Common myeloid progenitor, CD34-positive (primary cell): ENCODE measurements around the gene NOL9. TPM values are rescaled to one million over a fixed set of nuclear protein-coding genes. Genes with fewer than 3 reads are reported as not detected.
A peak's percentile ranks its signal among the peaks of the same experiment; 100 is the strongest.

Source experiments
- CTCF ChIA-PET: fragments of 350-600 bp; sonication (Branson Sonifier 250); formaldehyde crosslinking; loops from one replicate; lab custom pipeline; 2021; ENCODE audit warnings: antibody characterized with exemption; lab: Charles Lee
- POLR2A ChIA-PET: fragments of 350-600 bp; sonication (Branson Sonifier 250); formaldehyde crosslinking; loops from one replicate; lab custom pipeline; 2021; ENCODE audit warnings: antibody characterized with exemption; lab: Charles Lee
- DNase-seq, 3 donors: peaks; one replicate each; pipeline versions ENCODE4 v3.0.0 to v3.0.0-alpha.2; 2013
- H3K27ac ChIP-seq, 2 experiments: 1 replicate in 1 of 2; 2 replicates in 1 of 2; pipeline ENCODE4 v1.7.0; 2013; ENCODE audit warnings: inconsistent platforms in 2 of 2, low read length in 2 of 2, mild to moderate bottlenecking in 2 of 2, low read depth in 1 of 2, moderate library complexity in 1 of 2; ENCODE audit not compliant: severe bottlenecking in 2 of 2, insufficient read depth in 1 of 2, poor library complexity in 1 of 2
- H3K27me3 ChIP-seq, 5 experiments: replicated peaks in 2 of 5; 1 replicate in 3 of 5; 2 replicates in 2 of 5; pipeline versions ENCODE4 v1.6.1 to v1.7.0; 2013; ENCODE audit warnings: low read length in 4 of 5, mild to moderate bottlenecking in 2 of 5, moderate library complexity in 2 of 5, inconsistent platforms in 1 of 5; ENCODE audit not compliant: insufficient read depth in 5 of 5, control insufficient read depth in 4 of 5
- H3K36me3 ChIP-seq, 4 experiments: 1 replicate in 2 of 4; 2 replicates in 2 of 4; pipeline versions ENCODE4 v1.6.1 to v1.7.0; 2013; ENCODE audit warnings: low read length in 3 of 4, control low read depth in 1 of 4, mild to moderate bottlenecking in 1 of 4; ENCODE audit not compliant: control insufficient read depth in 4 of 4, insufficient read depth in 4 of 4
- H3K4me1 ChIP-seq, 4 experiments: 1 replicate in 3 of 4; 2 replicates in 1 of 4; pipeline versions ENCODE4 v1.6.1 to v1.7.1; 2013; ENCODE audit warnings: low read length in 3 of 4, mild to moderate bottlenecking in 3 of 4, control low read depth in 1 of 4, inconsistent platforms in 1 of 4, moderate library complexity in 1 of 4; ENCODE audit not compliant: control insufficient read depth in 4 of 4, insufficient read depth in 4 of 4; ENCODE audit errors: control extremely low read depth in 1 of 4
- H3K4me3 ChIP-seq, 7 experiments: 1 replicate in 4 of 7; 2 replicates in 3 of 7; pipeline versions ENCODE4 v1.5.1 to v1.7.0; 2013; ENCODE audit warnings: mild to moderate bottlenecking in 7 of 7, low read length in 6 of 7, moderate library complexity in 6 of 7, inconsistent platforms in 2 of 7, low read depth in 2 of 7, control low read depth in 1 of 7; ENCODE audit not compliant: insufficient read depth in 4 of 7, control insufficient read depth in 1 of 7; ENCODE audit errors: extremely low read depth in 1 of 7
- H3K9me3 ChIP-seq, 5 experiments: 1 replicate in 4 of 5; 2 replicates in 1 of 5; pipeline versions ENCODE4 v1.6.1 to v1.7.1; 2013; ENCODE audit warnings: low read length in 4 of 5, mild to moderate bottlenecking in 2 of 5, inconsistent platforms in 1 of 5, low read depth in 1 of 5, moderate library complexity in 1 of 5; ENCODE audit not compliant: control insufficient read depth in 4 of 5, insufficient read depth in 2 of 5; ENCODE audit errors: control extremely low read depth in 1 of 5
- WGBS: methylation state at CpG from one replicate; pipeline ENCODE4 v1.1.5; 2013; ENCODE audit not compliant: insufficient coverage; 5-methylcytosine and 5-hydroxymethylcytosine counted together
- polyA plus RNA-seq: library from polyadenylated mRNA; unstranded; fragments of 120-200 nt; gene quantifications from one replicate; pipeline ENCODE4 v1.2.1, GENCODE V29; 2013

The NOL9 gene
- polyA plus RNA-seq: 11.9 TPM

- no peaks in the 10 kb centered on the region for H3K9me3 ChIP-seq
- DNase-seq: peak; percentile 93 to 96 (median 95)
- ChIA-PET POLR2A (interaction anchor here (0.5 to 1.0 kb wide), 3 partner anchors 25 to 55 kb away, joined by 3 to 4 read pairs (median 3); partner anchors contain the start of gene ZBTB48), CTCF (interaction anchor here (0.6 to 3.7 kb wide), 16 partner anchors 16 to 174 kb away, joined by 3 to 21 read pairs (median 4); partner anchors contain the start of genes DNAJC11 and ZBTB48)
- H3K27me3 ChIP-seq: no peaks in the 10 kb centered on the region
- H3K27ac ChIP-seq: peak within 1 kb of the TSS; percentile 75 to 92
- peaks cover 3 to 13% (median 11%) of the 10 kb centered on the region in 4 experiments for H3K36me3 ChIP-seq
- WGBS: 3% methylated on average over 79 of the region's 87 CpGs
- peaks cover 5 to 19% (median 15%) of the 10 kb centered on the region in 4 experiments for H3K4me1 ChIP-seq
- peak within 1 kb of the TSS; percentile 76 to 95 (median 93) for H3K4me3 ChIP-seq
Measured at GRCh38 chr1:6554031-6554906, at the start of gene NOL9. Gene NOL9 (minus strand): TSS chr1:6554513. CDS start chr1:6554502, 11 bp downstream.

DNA sequence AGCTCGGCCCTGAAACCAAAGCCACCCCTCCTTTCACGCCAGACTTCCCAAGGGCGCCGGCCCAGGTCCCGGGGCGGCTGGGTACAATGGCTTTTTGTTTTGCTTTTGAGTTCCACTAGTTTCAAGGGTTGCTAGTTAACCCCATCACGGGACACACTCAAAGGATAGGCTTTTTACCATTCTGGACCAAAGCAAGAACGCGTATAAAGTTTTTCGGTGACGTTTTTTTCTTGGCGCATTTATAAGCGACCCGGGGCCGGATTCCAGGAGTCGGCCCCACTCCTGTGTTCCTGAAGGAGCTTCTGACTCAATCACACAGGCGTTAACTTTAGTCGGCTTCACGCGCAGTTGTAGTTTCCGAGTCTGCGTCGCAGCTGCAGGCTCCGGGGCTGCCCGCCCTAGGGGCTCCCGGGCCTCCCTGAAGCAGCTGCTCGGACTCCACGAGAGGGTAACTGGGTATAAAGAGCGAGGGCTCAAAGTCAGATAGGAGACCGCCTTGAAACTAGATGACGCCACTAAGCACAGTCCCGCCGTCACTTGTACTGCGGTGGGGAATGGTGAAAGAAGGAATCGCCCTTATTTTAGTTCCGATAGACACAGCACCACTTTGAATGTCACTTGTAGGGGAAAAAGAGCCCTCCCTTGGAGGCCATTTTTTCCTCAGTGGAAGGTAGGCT lies 49.1 kb upstream of the NOL9 start:
- Histone ChIP-seq H3K4me1 (peaks cover 10 to 54% (median 52%) of the 10 kb centered on the region in 4 experiments), H3K36me3 (peaks cover 0 to 9% (median 4%) of the 10 kb centered on the region in 4 experiments), H3K27ac (peak overlapping the region; percentile 83 to 96), H3K9me3 (no peaks in the 10 kb centered on the region), H3K27me3 (no peaks in the 10 kb centered on the region), H3K4me3 (peak overlapping the region; percentile 54 to 97 (median 78))
- CTCF ChIA-PET: interaction anchor here (0.6 to 6.5 kb wide), 4 partner anchors 9 to 22 kb away, joined by 3 to 48 read pairs (median 4); no protein-coding TSS in a partner anchor
- 0% methylated on average over 30 of the region's 36 CpGs for WGBS
- peak; percentile 65 to 88 (median 82) for DNase-seq
- POLR2A ChIA-PET: interaction anchor here (1.0 to 2.1 kb wide), 3 partner anchors 12 to 41 kb away, joined by 3 to 7 read pairs (median 4); no protein-coding TSS in a partner anchor

DNA sequence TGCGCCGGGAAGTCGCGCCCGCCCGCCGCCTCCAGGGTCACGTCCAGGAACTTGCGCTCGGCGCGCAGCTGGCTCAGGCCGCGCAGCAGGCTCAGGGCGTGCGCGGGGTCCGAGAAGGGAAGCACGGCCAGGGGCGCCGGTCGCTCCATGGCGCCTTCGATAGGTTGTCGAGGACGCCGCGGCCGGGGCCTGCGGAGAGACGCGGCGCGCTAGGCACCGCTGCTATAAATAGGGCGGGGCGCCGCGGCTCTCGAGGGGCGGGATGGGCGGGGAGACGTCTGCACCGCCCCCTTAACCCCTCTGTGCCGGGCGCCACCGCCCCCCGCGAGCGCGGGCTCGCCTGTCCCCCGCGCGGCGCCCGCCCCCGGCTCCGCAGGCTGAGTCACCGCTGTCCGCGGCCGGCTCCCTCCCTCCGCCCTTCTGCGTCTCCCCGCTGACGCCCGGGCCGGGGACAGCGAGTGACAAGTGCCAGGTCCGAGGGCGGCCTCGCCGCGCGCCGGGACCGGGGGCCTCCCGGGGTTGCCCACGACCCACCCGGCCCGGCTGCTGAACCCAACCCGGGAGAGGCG lies 48.4 kb upstream of the NOL9 start, which contains the start of gene KLHL21:
KLHL21 (minus strand) TSS at position 201 of the 569 bp plus-strand sequence; CDS start at position 149, 52 bp downstream.
- H3K4me1 ChIP-seq: peaks cover 10 to 56% (median 54%) of the 10 kb centered on the region in 4 experiments
- WGBS: under 1% methylated on average over 69 of the region's 84 CpGs

DNA sequence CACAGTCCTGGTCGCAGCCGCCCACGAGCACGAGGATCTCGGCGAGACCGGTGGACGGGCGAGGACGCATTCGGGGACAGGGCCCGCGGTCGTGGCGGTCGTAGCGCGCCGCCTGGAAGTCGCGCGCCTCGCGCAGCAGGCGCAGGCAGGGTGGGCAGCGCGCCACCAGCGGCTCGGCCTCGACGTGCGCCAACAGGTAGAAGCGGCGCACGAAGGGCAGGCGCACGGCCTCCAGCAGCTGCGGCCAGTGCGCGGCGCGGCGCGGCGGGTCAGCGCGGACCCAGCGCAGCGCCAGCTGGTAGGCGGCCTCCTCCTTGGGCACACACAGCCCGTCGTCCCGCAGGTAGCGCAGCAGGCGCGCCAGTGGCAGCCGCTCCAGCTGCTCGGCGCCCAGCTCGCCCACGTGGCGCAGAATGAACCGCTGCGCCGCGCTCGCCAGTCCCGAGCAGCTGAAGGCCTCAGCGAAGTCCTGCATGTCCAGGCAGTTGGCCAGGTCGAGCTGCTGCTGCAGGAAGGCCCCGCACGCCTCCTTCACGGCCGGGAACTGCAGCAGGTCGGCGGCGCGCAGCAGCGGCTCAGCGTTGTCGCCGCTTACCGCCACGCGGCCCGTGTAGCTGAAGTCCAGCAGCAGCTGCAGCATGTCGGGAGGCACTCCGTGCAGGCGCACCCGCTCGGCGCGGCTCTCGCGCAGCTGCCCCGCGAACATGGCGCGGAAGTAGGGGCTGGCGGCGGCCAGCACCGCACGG lies 47.8 kb upstream of the NOL9 start:
- WGBS: under 1% methylated on average over 94 of the region's 103 CpGs
- H3K27ac ChIP-seq: peak overlapping the region in 1 of 2 experiments; percentile 87

More for the DNA sequence above, 48.4 kb upstream of the NOL9 start, which contains the start of gene KLHL21:
- ChIA-PET POLR2A (interaction anchor here (1.0 to 2.1 kb wide), 5 partner anchors 12 to 41 kb away, joined by 3 to 11 read pairs (median 5); partner anchors contain the start of gene ZBTB48), CTCF (interaction anchor here (1.1 to 6.5 kb wide), 6 partner anchors 10 to 23 kb away, joined by 3 to 48 read pairs (median 4); no protein-coding TSS in a partner anchor)
- Histone ChIP-seq H3K9me3 (no peaks in the 10 kb centered on the region), H3K27ac (peak within 1 kb of the TSS; percentile 83 to 96), H3K36me3 (peaks cover 0 to 13% (median 8%) of the 10 kb centered on the region in 4 experiments), H3K4me3 (peak within 1 kb of the TSS; percentile 57 to 97 (median 89)), H3K27me3 (no peaks in the 10 kb centered on the region)
- DNase-seq: peak; percentile 89 to 95 (median 93)

GRCh38 chr1:6601049-6601922 lies 47.0 kb upstream of the NOL9 start:
- 0% methylated on average over 28 of the region's 40 CpGs for WGBS
- Histone ChIP-seq H3K36me3 (peaks cover 0 to 28% (median 21%) of the 10 kb centered on the region in 4 experiments), H3K9me3 (no peaks in the 10 kb centered on the region), H3K27me3 (no peaks in the 10 kb centered on the region), H3K4me3 (peak overlapping the region; percentile 72 to 97 (median 89)), H3K4me1 (peaks cover 10 to 58% (median 56%) of the 10 kb centered on the region in 4 experiments), H3K27ac (peak overlapping the region; percentile 54 to 87)
- DNase-seq: peak; percentile 86 to 95 (median 94)
- ChIA-PET POLR2A (interaction anchor here (0.8 to 2.1 kb wide), 6 partner anchors 10 to 22 kb away, joined by 3 to 11 read pairs (median 5); partner anchors contain the start of gene ZBTB48), CTCF (interaction anchor here (1.0 to 6.5 kb wide), 9 partner anchors 12 to 46 kb away, joined by 3 to 48 read pairs (median 4); partner anchors contain the start of genes TAS1R1 and ZBTB48)

More for the DNA sequence above, 47.8 kb upstream of the NOL9 start:
- CTCF ChIA-PET: interaction anchor here (1.0 to 6.5 kb wide), 8 partner anchors 9 to 47 kb away, joined by 3 to 48 read pairs (median 4); partner anchors contain the start of genes TAS1R1 and ZBTB48
- Histone ChIP-seq H3K4me1 (peaks cover 10 to 58% (median 56%) of the 10 kb centered on the region in 4 experiments), H3K4me3 (peak overlapping the region; percentile 57 to 97 (median 89)), H3K27me3 (no peaks in the 10 kb centered on the region), H3K9me3 (no peaks in the 10 kb centered on the region), H3K36me3 (peaks cover 0 to 20% (median 15%) of the 10 kb centered on the region in 4 experiments)
- peak in 2 of 3 donors; percentile 44 to 60 for DNase-seq
- POLR2A ChIA-PET: interaction anchor here (0.8 to 2.1 kb wide), 6 partner anchors 10 to 40 kb away, joined by 3 to 11 read pairs (median 4); partner anchors contain the start of gene ZBTB48
